ENCODE data around the gene DYNC2H1.
"Not testable (repeated sequence)": the region's sequence is repeated elsewhere in the genome, so short reads cannot be mapped to it uniquely, and the experiment has no call there.

Gene DYNC2H1

GRCh38 chr11:103367650-103368049 lies 258.4 kb downstream of the DYNC2H1 start:
- TF ChIP-seq EZH2phosphoT487 (IDR thresholded peaks at IDR 0.05; ENCODE audit: low read depth) = no peak
- TF ChIP-seq CTCF (IDR thresholded peaks at IDR 0.05; ENCODE audit: low read depth, low read length) = no peak
- H3K4me1 ChIP-seq (ENCODE audit: low read length) = no peaks in the 10 kb centered on the region
- H3K79me2 ChIP-seq (ENCODE audit: low read length) = no peaks in the 10 kb centered on the region
- no peaks in the 10 kb centered on the region for H3K27me3 ChIP-seq (ENCODE audit: low read depth, low read length)
- no peaks in the 10 kb centered on the region for H3K36me3 ChIP-seq (replicated peaks; ENCODE audit: low read depth, low read length)
- no peak overlapping the region for H3K4me3 ChIP-seq (ENCODE audit: low read length)
- H4K20me1 ChIP-seq (ENCODE audit: insufficient read depth, low read length) = no peaks in the 10 kb centered on the region
- no peak overlapping the region for H3K9ac ChIP-seq (ENCODE audit: low read length)
- no peak overlapping the region for H3K4me2 ChIP-seq (ENCODE audit: low read length)
- H2AFZ ChIP-seq (ENCODE audit: low read depth, low read length) = no peak overlapping the region
- no peak overlapping the region for H3K27ac ChIP-seq (ENCODE audit: low read length)
- no peaks in the 10 kb centered on the region for H3K9me3 ChIP-seq (ENCODE audit: insufficient read depth, low read length)

GRCh38 chr11:103368145-103368544 lies 258.9 kb downstream of the DYNC2H1 start:
- Histone ChIP-seq H3K27me3 (ENCODE audit: low read depth, low read length) (no peaks in the 10 kb centered on the region), H3K9ac (ENCODE audit: low read length) (no peak overlapping the region), H3K27ac (ENCODE audit: low read length) (no peak overlapping the region), H3K79me2 (ENCODE audit: low read length) (no peaks in the 10 kb centered on the region), H3K4me3 (ENCODE audit: low read length) (no peak overlapping the region), H3K4me1 (ENCODE audit: low read length) (no peaks in the 10 kb centered on the region), H4K20me1 (ENCODE audit: insufficient read depth, low read length) (no peaks in the 10 kb centered on the region), H3K4me2 (ENCODE audit: low read length) (no peak overlapping the region), H3K36me3 (replicated peaks; ENCODE audit: low read depth, low read length) (no peaks in the 10 kb centered on the region), H2AFZ (ENCODE audit: low read depth, low read length) (no peak overlapping the region), H3K9me3 (ENCODE audit: insufficient read depth, low read length) (no peaks in the 10 kb centered on the region)
- TF ChIP-seq EZH2phosphoT487 (IDR thresholded peaks at IDR 0.05; ENCODE audit: low read depth) (no peak), CTCF (IDR thresholded peaks at IDR 0.05; ENCODE audit: low read depth, low read length) (no peak)

GRCh38 chr11:103370076-103370475 lies 260.9 kb downstream of the DYNC2H1 start:
- TF ChIP-seq CTCF (IDR thresholded peaks at IDR 0.05; ENCODE audit: low read depth, low read length) (no peak), EZH2phosphoT487 (IDR thresholded peaks at IDR 0.05; ENCODE audit: low read depth) (no peak)
- Histone ChIP-seq H3K36me3 (replicated peaks; ENCODE audit: low read depth, low read length) (no peaks in the 10 kb centered on the region), H3K9me3 (ENCODE audit: insufficient read depth, low read length) (no peaks in the 10 kb centered on the region), H3K4me1 (ENCODE audit: low read length) (no peaks in the 10 kb centered on the region), H2AFZ (ENCODE audit: low read depth, low read length) (no peak overlapping the region), H3K27ac (ENCODE audit: low read length) (no peak overlapping the region), H3K9ac (ENCODE audit: low read length) (no peak overlapping the region), H4K20me1 (ENCODE audit: insufficient read depth, low read length) (no peaks in the 10 kb centered on the region), H3K27me3 (ENCODE audit: low read depth, low read length) (no peaks in the 10 kb centered on the region), H3K4me2 (ENCODE audit: low read length) (no peak overlapping the region), H3K79me2 (ENCODE audit: low read length) (no peaks in the 10 kb centered on the region), H3K4me3 (ENCODE audit: low read length) (no peak overlapping the region)

- Histone ChIP-seq H4K20me1 (ENCODE audit: insufficient read depth, low read length) (no peaks in the 10 kb centered on the region), H3K9ac (ENCODE audit: low read length) (no peak overlapping the region), H3K9me3 (ENCODE audit: insufficient read depth, low read length) (no peaks in the 10 kb centered on the region), H3K27me3 (ENCODE audit: low read depth, low read length) (no peaks in the 10 kb centered on the region), H3K36me3 (replicated peaks; ENCODE audit: low read depth, low read length) (no peaks in the 10 kb centered on the region), H2AFZ (ENCODE audit: low read depth, low read length) (no peak overlapping the region), H3K4me2 (ENCODE audit: low read length) (no peak overlapping the region), H3K4me3 (ENCODE audit: low read length) (no peak overlapping the region), H3K79me2 (ENCODE audit: low read length) (no peaks in the 10 kb centered on the region), H3K4me1 (ENCODE audit: low read length) (no peaks in the 10 kb centered on the region), H3K27ac (ENCODE audit: low read length) (no peak overlapping the region)
- TF ChIP-seq EZH2phosphoT487 (IDR thresholded peaks at IDR 0.05; ENCODE audit: low read depth) (no peak), CTCF (IDR thresholded peaks at IDR 0.05; ENCODE audit: low read depth, low read length) (no peak)
These were observed 263.7 kb downstream of the DYNC2H1 start for GRCh38 chr11:103372906-103373305.

GRCh38 chr11:103374227-103374626 lies 265.0 kb downstream of the DYNC2H1 start:
- not testable (repeated sequence) for H3K4me3 ChIP-seq (ENCODE audit: low read length); H3K79me2 ChIP-seq (ENCODE audit: low read length); H3K36me3 ChIP-seq (replicated peaks; ENCODE audit: low read depth, low read length); H3K4me1 ChIP-seq (ENCODE audit: low read length); H3K27me3 ChIP-seq (ENCODE audit: low read depth, low read length); H2AFZ ChIP-seq (ENCODE audit: low read depth, low read length); H4K20me1 ChIP-seq (ENCODE audit: insufficient read depth, low read length); H3K9me3 ChIP-seq (ENCODE audit: insufficient read depth, low read length); H3K27ac ChIP-seq (ENCODE audit: low read length); H3K9ac ChIP-seq (ENCODE audit: low read length); H3K4me2 ChIP-seq (ENCODE audit: low read length)
